ENCODE results near the gene GNG10. TPM values are rescaled to one million over a fixed set of nuclear protein-coding genes. Genes with fewer than 3 reads are reported as not detected.
"Not testable (repeated sequence)": the region's sequence is repeated elsewhere in the genome, so short reads cannot be mapped to it uniquely, and the experiment has no call there.

The GNG10 gene
- total RNA-seq (2014; rRNA removed; shearing (Covaris generic)) = 8.6 and 13.7 TPM in 2 replicates

- peak; percentile 17 for DNase-seq (ENCODE audit: low spot score)
These were observed at the start of gene GNG10 for GRCh38 chr9:111661150-111661801. TSS of gene GNG10 (plus strand) at chr9:111661605. CDS start at chr9:111661635, 30 bp downstream.

DNA sequence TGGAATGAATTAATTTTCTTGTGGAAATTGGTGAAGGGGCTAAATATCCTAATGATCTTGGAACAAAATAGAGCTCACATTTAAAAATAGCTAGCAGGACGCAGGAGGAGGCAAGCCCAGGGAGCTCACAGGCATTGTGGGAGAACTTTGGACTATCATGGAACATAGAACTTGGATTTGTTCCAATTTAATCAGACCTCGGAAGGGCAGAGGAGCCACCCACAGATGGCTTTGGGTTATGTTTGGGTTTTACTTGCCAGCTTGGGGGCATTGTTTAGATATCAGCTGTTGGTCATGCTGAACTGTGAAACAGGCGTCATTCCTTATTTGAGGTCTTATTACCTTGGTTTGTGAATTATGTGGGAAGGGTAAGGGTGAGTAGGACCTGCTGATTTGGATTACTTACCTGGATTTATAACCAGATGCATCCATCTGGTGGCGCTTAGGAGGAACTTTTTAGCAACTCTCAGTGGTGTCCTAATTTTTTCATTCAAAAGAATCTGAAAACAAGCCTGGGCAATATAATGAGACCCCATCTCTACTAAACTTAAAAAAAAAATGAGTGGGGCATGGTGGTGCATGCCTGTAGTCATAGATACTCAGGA, 47.9 kb upstream of the GNG10 start:
- DNase-seq (ENCODE audit: low spot score) = peak; percentile 64

DNA sequence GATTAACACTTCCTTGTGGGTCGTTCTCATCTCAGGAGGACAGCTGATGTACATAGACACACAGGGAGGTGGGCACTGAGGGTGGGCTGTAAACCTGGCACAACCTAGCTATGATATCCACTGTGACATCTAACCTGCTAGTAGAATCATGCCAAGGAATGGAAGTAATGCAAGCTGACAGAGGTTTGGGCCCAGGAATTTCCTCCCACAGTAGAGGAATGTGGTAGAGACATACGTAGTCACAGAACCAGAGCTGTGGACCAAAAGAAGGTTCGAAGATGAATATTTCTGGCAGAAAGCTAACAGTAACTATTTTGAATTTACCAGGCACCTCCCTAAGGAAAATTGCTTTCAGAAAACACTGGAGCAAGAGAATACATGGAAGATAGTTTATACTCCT, 45.5 kb upstream of the GNG10 start:
- no peak for DNase-seq (ENCODE audit: low spot score)

DNA sequence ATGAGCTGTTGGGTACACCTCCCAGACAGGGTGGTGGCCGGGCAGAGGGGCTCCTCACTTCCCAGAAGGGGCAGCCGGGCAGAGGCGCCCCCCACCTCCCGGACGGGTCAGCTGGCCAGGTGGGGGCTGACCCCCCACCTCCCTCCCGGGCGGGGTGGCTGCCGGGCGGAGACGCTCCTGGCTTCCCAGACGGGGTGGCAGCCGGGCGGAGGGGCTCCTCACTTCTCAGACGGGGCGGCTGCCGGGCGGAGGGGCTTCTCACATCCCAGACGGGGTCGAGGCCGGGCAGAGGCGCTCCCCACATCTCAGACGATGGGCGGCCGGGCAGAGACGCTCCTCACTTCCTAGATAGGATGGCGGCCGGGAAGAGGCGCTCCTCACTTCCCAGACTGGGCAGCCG, 44.1 kb upstream of the GNG10 start:
- DNase-seq (ENCODE audit: low spot score) = not testable (repeated sequence)

DNA sequence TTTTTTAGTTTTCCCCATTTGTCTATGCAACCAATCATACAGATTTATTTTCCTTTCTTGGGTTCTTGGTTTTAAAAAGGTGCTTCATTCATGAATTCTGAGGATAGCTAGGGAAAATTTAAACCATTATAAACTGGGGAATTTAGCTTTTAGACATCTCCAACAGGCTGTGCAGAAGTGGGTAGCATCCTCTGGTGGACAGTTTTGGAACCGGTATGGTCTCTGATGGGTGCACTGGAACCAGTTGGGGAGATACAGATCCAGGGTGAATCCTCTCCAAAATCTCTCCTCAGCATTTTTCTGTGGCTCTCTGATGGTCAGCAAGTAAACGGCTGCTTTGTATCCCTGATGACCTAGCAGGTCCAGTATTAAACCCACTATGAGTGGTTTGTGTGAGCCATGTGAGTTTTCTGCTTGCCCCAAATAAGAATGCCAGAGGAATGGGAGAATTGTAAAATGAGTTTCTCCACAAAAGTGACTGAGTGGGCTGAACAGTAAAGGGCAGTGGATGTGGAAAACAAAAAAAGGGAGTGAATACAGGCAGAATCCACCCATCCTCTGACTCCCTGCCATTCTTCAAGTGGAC, 39.4 kb upstream of the GNG10 start:
- DNase-seq (ENCODE audit: low spot score) = peak; percentile 68

DNA sequence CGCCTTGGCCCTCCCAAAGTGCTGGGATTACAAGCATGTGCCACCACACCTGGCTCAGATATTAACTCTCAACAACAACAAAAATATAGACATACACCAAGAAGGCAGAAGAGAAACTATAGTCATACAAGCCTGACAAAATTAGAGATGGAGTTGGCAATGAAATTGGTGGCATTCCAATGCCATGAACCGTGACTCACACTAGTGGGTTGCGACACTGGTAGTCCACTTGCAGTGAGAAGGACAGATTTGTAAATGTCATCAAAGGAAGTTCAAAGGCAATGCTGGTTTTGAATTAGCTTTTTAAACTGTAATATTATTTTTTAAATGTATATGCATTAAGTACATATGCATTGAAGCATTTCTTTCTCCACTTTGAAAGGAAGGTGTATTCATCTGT, 38.8 kb upstream of the GNG10 start:
- DNase-seq (ENCODE audit: low spot score) = peak; percentile 32

- no peak for DNase-seq (ENCODE audit: low spot score)
These were observed 34.0 kb upstream of the GNG10 start for GRCh38 chr9:111627260-111627963.

DNA sequence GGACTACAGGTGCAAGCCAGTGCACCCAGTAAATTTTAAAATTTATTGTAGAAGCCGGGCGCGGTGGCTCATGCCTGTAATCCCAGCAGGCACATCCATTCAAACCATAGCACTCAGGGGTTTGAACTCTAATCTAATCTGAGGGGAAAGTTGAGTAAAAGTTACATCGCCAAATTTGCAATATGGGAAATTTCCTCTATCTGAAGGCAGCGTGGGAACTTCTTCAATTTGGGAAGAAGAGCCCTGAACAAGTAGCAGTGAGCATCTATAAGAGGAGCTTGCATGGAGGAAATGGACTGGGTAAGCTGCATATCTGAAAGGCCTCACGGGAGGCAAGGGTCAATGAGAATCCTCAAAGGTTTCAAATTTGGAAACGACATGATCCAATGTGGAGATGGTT, 33.0 kb upstream of the GNG10 start:
- DNase-seq (ENCODE audit: low spot score) = no peak

DNA sequence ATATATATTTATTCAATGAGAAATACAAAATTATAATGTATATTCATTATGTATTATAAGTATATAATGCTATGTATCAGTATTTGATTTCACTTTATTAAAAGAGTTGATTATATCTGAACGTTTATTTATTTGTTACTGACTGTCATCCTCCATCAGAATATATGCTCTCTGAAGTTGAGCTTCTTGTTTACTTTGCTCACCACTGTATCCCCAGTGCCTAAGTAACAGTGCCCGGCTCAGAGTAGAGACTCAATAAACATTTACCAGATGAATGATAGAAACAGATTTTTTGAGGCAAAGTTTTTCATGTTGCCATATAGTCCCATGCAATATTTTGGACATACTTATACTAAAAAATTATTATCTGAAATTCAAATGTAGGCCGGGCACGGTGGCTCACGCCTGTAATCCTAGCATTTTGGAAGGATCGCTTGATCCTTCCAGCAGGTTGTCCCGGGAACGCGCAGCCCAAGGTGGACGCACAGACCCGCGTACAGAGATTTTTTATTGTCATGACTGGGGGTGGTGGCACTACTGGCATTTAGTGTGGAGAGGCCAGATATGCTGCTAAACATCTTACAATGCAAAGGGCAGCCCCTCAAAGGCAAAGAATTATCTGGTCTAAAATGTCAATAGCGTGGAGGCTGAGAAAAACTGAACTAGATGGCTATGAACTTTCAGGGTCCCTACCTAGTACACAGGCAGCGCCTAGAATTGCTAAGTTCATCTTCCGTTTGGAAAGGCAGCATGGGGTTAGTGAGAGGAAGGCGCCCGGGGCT, 31.0 kb upstream of the GNG10 start:
- DNase-seq (ENCODE audit: low spot score) = no peak

GRCh38 chr9:111630964-111631213, 30.5 kb upstream of the GNG10 start:
- DNase-seq (ENCODE audit: low spot score) = no peak

GRCh38 chr9:111631214-111631971, 30.0 kb upstream of the GNG10 start, which contains the start of gene DNAJC25:
TSS of gene DNAJC25 (plus strand) at chr9:111631334. CDS start at chr9:111631408, 74 bp downstream.
- DNase-seq (ENCODE audit: low spot score) = peak; percentile 98

GRCh38 chr9:111632060-111632459, 29.3 kb upstream of the GNG10 start:
- DNase-seq (ENCODE audit: low spot score) = peak; percentile 12

- DNase-seq (ENCODE audit: low spot score) = no peak
These were observed 28.6 kb upstream of the GNG10 start for GRCh38 chr9:111632695-111633388.

- DNase-seq (ENCODE audit: low spot score) = no peak
These were observed 28.0 kb upstream of the GNG10 start for GRCh38 chr9:111633389-111633736.

- DNase-seq (ENCODE audit: low spot score) = no peak
These were observed 26.5 kb upstream of the GNG10 start for GRCh38 chr9:111634860-111635259.

DNA sequence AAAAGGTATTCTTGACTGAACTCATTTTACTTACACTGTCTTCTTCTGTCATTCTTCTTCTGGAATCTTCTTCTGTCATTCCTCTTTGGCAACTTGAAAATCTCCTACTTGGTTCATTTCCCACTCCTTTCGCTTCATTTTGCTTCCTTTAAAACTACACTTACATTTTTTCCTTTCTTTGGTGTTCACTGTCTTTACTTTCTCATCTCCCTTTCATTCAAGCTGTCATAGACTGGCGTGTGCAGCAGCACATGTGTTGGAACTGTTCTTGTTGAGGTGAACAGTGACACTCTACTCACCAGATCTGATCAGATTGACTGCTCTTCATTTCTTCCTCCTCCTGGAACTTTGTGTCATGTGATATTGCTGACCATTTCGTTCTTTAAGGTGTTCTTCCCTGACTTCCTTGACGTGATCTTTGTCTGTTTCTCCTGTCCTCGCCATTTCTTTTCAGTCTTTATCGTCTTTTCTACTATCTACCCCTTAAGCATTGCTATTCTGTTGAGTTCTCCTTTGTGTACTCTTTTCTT, 23.9 kb upstream of the GNG10 start:
- no peak for DNase-seq (ENCODE audit: low spot score)

- DNase-seq (ENCODE audit: low spot score) = no peak
These were observed 17.1 kb upstream of the GNG10 start for GRCh38 chr9:111644195-111644772.

- DNase-seq (ENCODE audit: low spot score) = no peak
These were observed 15.6 kb upstream of the GNG10 start for GRCh38 chr9:111645806-111646205.

- no peak for DNase-seq (ENCODE audit: low spot score)
These were observed 15.0 kb upstream of the GNG10 start for GRCh38 chr9:111646417-111646816.

DNA sequence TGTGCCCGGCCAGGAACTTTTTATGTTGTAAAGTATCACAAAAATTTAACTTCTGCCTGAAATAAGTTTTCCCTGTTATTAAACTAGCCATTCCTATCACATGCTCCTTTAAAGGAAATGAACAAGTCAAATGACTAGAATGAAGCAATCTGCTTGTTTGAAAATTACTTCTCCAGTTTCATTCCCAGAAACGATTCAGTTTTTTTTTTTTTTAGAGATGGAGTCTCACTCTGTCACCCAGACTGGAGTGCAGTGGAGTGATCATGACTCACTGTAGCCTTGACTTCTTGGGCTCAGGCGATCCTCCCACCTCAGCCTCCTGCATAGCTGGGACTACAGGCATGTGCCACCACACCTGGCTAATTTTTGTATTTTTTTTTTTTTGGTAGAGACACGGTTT, 13.3 kb upstream of the GNG10 start:
- DNase-seq (ENCODE audit: low spot score) = no peak

All from HT-29 (cell line).